A549 (cell line): ENCODE data around the gene SLC25A52. TPM values are rescaled to one million over a fixed set of nuclear protein-coding genes. Genes with fewer than 3 reads are reported as not detected.

Source experiments
- ATAC-seq, 2 experiments: fragments of 200-7000 bp in 1 of 2; fragments of >200 bp in 1 of 2; cut with Nextera tagmentation in 1 of 2; cut with Tn5 transposase in 1 of 2; 3 replicates each; pipeline versions ENCODE4 v1.8.0 to v1.9.1; 2018 to 2020; ENCODE audit warnings: mild to moderate bottlenecking in 1 of 2, moderate library complexity in 1 of 2
- CTCF ChIA-PET: fragments of 300-600 bp; sonication (Branson Sonifier 250); formaldehyde crosslinking; extraction: SDS; loops from one replicate; lab custom pipeline; 2021; ENCODE audit warnings: antibody characterized with exemption, inconsistent platforms; lab: Yijun Ruan, JAX
- POLR2A ChIA-PET: fragments of 350-600 bp; formaldehyde crosslinking; extraction: SDS; loops from one replicate; lab custom pipeline; 2021; ENCODE audit warnings: antibody characterized with exemption, inconsistent platforms; lab: Yijun Ruan, JAX
- DNase-seq, 2 experiments: peaks; one replicate each; pipeline versions ENCODE4 v3.0.0 to v3.0.0-alpha.2; 2011 to 2016; ENCODE audit warnings: low read depth in 1 of 2, low spot score in 1 of 2
- FAIRE-seq: peaks from 2 replicates; lab custom pipeline; 2011; peaks lifted over from hg19 to GRCh38; lab: Jason Lieb, UNC
- H3K27ac ChIP-seq, 2 experiments: fragments of >200 bp; sonication (Bioruptor Twin); formaldehyde crosslinking; 3 replicates each; pipeline ENCODE4 v1.5.1; 2016 to 2017
- H3K4me1 ChIP-seq: fragments of >200 bp; sonication (Bioruptor Twin); formaldehyde crosslinking; 3 replicates; pipeline ENCODE4 v1.6.1; 2016
- H3K4me2 ChIP-seq: fragments of >200 bp; sonication (Bioruptor Twin); formaldehyde crosslinking; 3 replicates; pipeline ENCODE4 v1.6.1; 2016
- H3K4me3 ChIP-seq: fragments of >200 bp; sonication (Bioruptor Twin); formaldehyde crosslinking; 3 replicates; pipeline ENCODE4 v1.5.1; 2016
- H3K9me3 ChIP-seq: fragments of >200 bp; sonication (Bioruptor Twin); formaldehyde crosslinking; 3 replicates; pipeline ENCODE4 v1.6.1; 2016
- BHLHE40 ChIP-seq: IDR thresholded peaks from 2 replicates; pipeline ENCODE4 v1.6.1; 2012; ENCODE audit warnings: low read depth, low read length, inconsistent platforms
- CBX2 ChIP-seq: fragments of 200-600 bp; sonication (generic); IDR thresholded peaks from 2 replicates; pipeline ENCODE4 v1.6.1; 2016; ENCODE audit warnings: low read depth, mild to moderate bottlenecking, borderline replicate concordance
- CEBPB ChIP-seq, 2 experiments: fragments of >200 bp in 1 of 2; sonication (Bioruptor Twin) in 1 of 2; formaldehyde crosslinking in 1 of 2; IDR thresholded peaks; 2 replicates each; pipeline ENCODE4 v1.6.1; 2012 to 2016
- CHD4 ChIP-seq: fragments of 200-600 bp; sonication (generic); IDR thresholded peaks from 2 replicates; pipeline ENCODE4 v1.6.1; 2016; ENCODE audit warnings: antibody characterized with exemption, mild to moderate bottlenecking, borderline replicate concordance
- CTCF ChIP-seq: fragments of >200 bp; sonication (Bioruptor Twin); formaldehyde crosslinking; IDR thresholded peaks from 3 replicates; pipeline ENCODE4 v1.5.1; 2016
- EHMT2 ChIP-seq: fragments of 200-600 bp; sonication (generic); IDR thresholded peaks from 2 replicates; pipeline ENCODE4 v1.6.1; 2016; ENCODE audit warnings: antibody characterized with exemption, low read depth, mild to moderate bottlenecking, moderate library complexity
- EP300 ChIP-seq, 2 experiments: fragments of >200 bp; sonication (Bioruptor Twin); formaldehyde crosslinking; IDR thresholded peaks; 2 replicates in 1 of 2; 3 replicates in 1 of 2; pipeline ENCODE4 v1.6.1; 2016 to 2017
- ESRRA ChIP-seq: fragments of 150-350 bp; IDR thresholded peaks from 2 replicates; pipeline ENCODE4 v1.6.1; 2014; ENCODE audit warnings: mild to moderate bottlenecking, low read length, borderline replicate concordance
- FOSL2 ChIP-seq, 2 experiments: fragments of 450-650 bp in 1 of 2; fragments of >200 bp in 1 of 2; sonication (Bioruptor Twin) in 1 of 2; formaldehyde crosslinking; IDR thresholded peaks; 2 replicates each; pipeline versions ENCODE4 v1.5.0 to v1.6.1; 2016 to 2020; ENCODE audit warnings: mild to moderate bottlenecking in 1 of 2, moderate library complexity in 1 of 2
- GATA3 ChIP-seq: IDR thresholded peaks from 2 replicates; pipeline ENCODE4 v1.6.1; 2012; ENCODE audit warnings: borderline replicate concordance
- HDAC2 ChIP-seq: fragments of 200-600 bp; sonication (generic); IDR thresholded peaks from 2 replicates; pipeline ENCODE4 v1.6.1; 2016
- HMGXB4 ChIP-seq: fragments of 250-450 bp; sonication (Bioruptor Pico); IDR thresholded peaks from 2 replicates; pipeline ENCODE4 v1.5.0; 2021; ENCODE audit warnings: mild to moderate bottlenecking, moderate library complexity, borderline replicate concordance
- HOXB5 ChIP-seq: fragments of 250-450 bp; sonication (Bioruptor Pico); IDR thresholded peaks from 2 replicates; pipeline ENCODE4 v1.5.0; 2020; ENCODE audit warnings: mild to moderate bottlenecking, moderate library complexity
- KDM1A ChIP-seq: fragments of 200-600 bp; sonication (generic); IDR thresholded peaks from 2 replicates; pipeline ENCODE4 v1.6.1; 2016; ENCODE audit warnings: low read depth, mild to moderate bottlenecking
- KDM5A ChIP-seq: fragments of 200-600 bp; sonication (generic); IDR thresholded peaks from 2 replicates; pipeline ENCODE4 v1.6.1; 2016; ENCODE audit warnings: antibody characterized with exemption, mild to moderate bottlenecking
- MAZ ChIP-seq: fragments of 150-350 bp; IDR thresholded peaks from 2 replicates; pipeline ENCODE4 v1.6.1; 2014; ENCODE audit warnings: antibody characterized with exemption, low read depth, low read length, borderline replicate concordance
- NR3C1 ChIP-seq: fragments of >200 bp; sonication (Bioruptor Twin); formaldehyde crosslinking; IDR thresholded peaks from 3 replicates; pipeline ENCODE4 v1.6.1; 2017
- POLR2A ChIP-seq: IDR thresholded peaks from 2 replicates; pipeline ENCODE4 v1.6.1; 2012; ENCODE audit warnings: mild to moderate bottlenecking, low read length
- RARB ChIP-seq: fragments of 250-450 bp; sonication (Bioruptor Pico); IDR thresholded peaks from 2 replicates; pipeline ENCODE4 v1.8.0; 2021; ENCODE audit warnings: mild to moderate bottlenecking, moderate library complexity
- RFX5 ChIP-seq: fragments of 450-650 bp; IDR thresholded peaks from 2 replicates; pipeline ENCODE4 v1.7.1; 2014; ENCODE audit warnings: antibody characterized with exemption, mild to moderate bottlenecking, moderate library complexity
- ZC3H11A ChIP-seq: fragments of 450-650 bp; IDR thresholded peaks from 2 replicates; pipeline ENCODE4 v1.6.1; 2014; ENCODE audit warnings: antibody characterized with exemption, mild to moderate bottlenecking
- ZFP36 ChIP-seq: fragments of 450-650 bp; IDR thresholded peaks from 2 replicates; pipeline ENCODE4 v1.6.1; 2014; ENCODE audit warnings: borderline replicate concordance; ENCODE audit not compliant: partially characterized antibody
- WGBS: methylation state at CpG from one replicate; pipeline ENCODE4 v1.1.6; 2017; ENCODE audit errors: missing lambda C conversion rate; 5-methylcytosine and 5-hydroxymethylcytosine counted together
- polyA plus RNA-seq, 4 experiments: library from polyadenylated mRNA; depleted of rRNA in 3 of 4; stranded (reverse); fragments of >200 nt; fragmentation: RNase III in 1 of 4; extraction: RNeasy Plus Mini Kit Qiagen cat#74134 plus additional on column Dnase treatment in 1 of 4; gene quantifications; 2 replicates in 3 of 4; 3 replicates in 1 of 4; pipeline ENCODE4 v1.2.3, GENCODE V29; 2011 to 2017
- TF ChIP-seq, protein P1 (sequence below): IDR thresholded peaks from 2 replicates; pipeline ENCODE4 v1.6.1; 2012; ENCODE audit warnings: low read depth, borderline replicate concordance

The SLC25A52 gene
- polyA plus RNA-seq, 2 of the 4 experiments (the other 2 are of a cell fraction) = 0.10 TPM; not detected in 1

- Histone ChIP-seq H3K4me3 (no peak overlapping the region), H3K4me2 (no peak overlapping the region), H3K27ac (no peak overlapping the region), H3K9me3 (no peaks in the 10 kb centered on the region), H3K4me1 (no peaks in the 10 kb centered on the region)
- POLR2A ChIA-PET = no interaction called here
- 91% methylated on average over 2 of the region's 2 CpGs for WGBS
- TF ChIP-seq RARB (CRISPR knock-in tag) = no peak
- no peak for TF ChIP-seq HOXB5 (CRISPR knock-in tag)
- TF ChIP-seq NR3C1 = no peak
- TF ChIP-seq HMGXB4 (CRISPR knock-in tag) = no peak
- no peak for TF ChIP-seq RFX5
- no peak for TF ChIP-seq KDM1A
- no peak for TF ChIP-seq HDAC2
- ATAC-seq (no peak), DNase-seq (no peak), FAIRE-seq (no peak)
- CTCF ChIA-PET = no interaction called here
Observed at GRCh38 chr18:31792580-31792911, 31.9 kb upstream of the SLC25A52 start.

GRCh38 chr18:31791817-31792579 is 31.3 kb upstream of the SLC25A52 start:
- ATAC-seq (no peak), FAIRE-seq (no peak), DNase-seq (no peak)
- ChIA-PET POLR2A (no interaction called here), CTCF (no interaction called here)
- Histone ChIP-seq H3K4me1 (no peaks in the 10 kb centered on the region), H3K27ac (no peak overlapping the region), H3K9me3 (no peaks in the 10 kb centered on the region), H3K4me2 (no peak overlapping the region), H3K4me3 (no peak overlapping the region)
- no peak for TF ChIP-seq CEBPB (IDR thresholded peaks at IDR 0.05)
- no peak for TF ChIP-seq KDM5A
- no peak for TF ChIP-seq CHD4
- TF ChIP-seq CBX2 = no peak
- TF ChIP-seq EP300 (IDR thresholded peaks at IDR 0.05) = no peak
- TF ChIP-seq EHMT2 = no peak
- no peak for TF ChIP-seq BHLHE40
- no peak for TF ChIP-seq HOXB5 (CRISPR knock-in tag)
- WGBS = 55% methylated on average over 6 of the region's 6 CpGs

- H3K4me1 ChIP-seq = no peaks in the 10 kb centered on the region
- ATAC-seq (no peak), FAIRE-seq (no peak)
Observed at GRCh38 chr18:31789409-31789808, 28.7 kb upstream of the SLC25A52 start.

More at GRCh38 chr18:31789409-31789808, 28.7 kb upstream of the SLC25A52 start:
- H3K4me3 ChIP-seq = no peak overlapping the region
- WGBS = 77% methylated on average over 10 of the region's 10 CpGs
- CTCF ChIA-PET = no interaction called here
- H3K4me2 ChIP-seq = no peak overlapping the region
- POLR2A ChIA-PET = no interaction called here
- DNase-seq = no peak
- H3K9me3 ChIP-seq = no peaks in the 10 kb centered on the region
- TF ChIP-seq GATA3 (no peak), ESRRA (no peak), RFX5 (no peak), POLR2A (no peak), EHMT2 (no peak), FOSL2 (IDR thresholded peaks at IDR 0.05) (no peak), FOSL2 (CRISPR knock-in tag; IDR thresholded peaks at IDR 0.05) (no peak), ZC3H11A (no peak), MAZ (no peak), CTCF (no peak), RARB (CRISPR knock-in tag) (no peak), ZFP36 (no peak), HMGXB4 (CRISPR knock-in tag) (no peak)
- TF ChIP-seq, protein P1, sequence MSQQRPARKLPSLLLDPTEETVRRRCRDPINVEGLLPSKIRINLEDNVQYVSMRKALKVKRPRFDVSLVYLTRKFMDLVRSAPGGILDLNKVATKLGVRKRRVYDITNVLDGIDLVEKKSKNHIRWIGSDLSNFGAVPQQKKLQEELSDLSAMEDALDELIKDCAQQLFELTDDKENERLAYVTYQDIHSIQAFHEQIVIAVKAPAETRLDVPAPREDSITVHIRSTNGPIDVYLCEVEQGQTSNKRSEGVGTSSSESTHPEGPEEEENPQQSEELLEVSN = no peak
- H3K27ac ChIP-seq = no peak overlapping the region
